NCI-H187 (cell line): ENCODE data around the gene DCXR.

Experiments
- DNase-seq, 2 experiments: peaks; one replicate each; lab custom pipeline; 2025; lab: John Stamatoyannopoulos, UW

The DCXR gene

DNA sequence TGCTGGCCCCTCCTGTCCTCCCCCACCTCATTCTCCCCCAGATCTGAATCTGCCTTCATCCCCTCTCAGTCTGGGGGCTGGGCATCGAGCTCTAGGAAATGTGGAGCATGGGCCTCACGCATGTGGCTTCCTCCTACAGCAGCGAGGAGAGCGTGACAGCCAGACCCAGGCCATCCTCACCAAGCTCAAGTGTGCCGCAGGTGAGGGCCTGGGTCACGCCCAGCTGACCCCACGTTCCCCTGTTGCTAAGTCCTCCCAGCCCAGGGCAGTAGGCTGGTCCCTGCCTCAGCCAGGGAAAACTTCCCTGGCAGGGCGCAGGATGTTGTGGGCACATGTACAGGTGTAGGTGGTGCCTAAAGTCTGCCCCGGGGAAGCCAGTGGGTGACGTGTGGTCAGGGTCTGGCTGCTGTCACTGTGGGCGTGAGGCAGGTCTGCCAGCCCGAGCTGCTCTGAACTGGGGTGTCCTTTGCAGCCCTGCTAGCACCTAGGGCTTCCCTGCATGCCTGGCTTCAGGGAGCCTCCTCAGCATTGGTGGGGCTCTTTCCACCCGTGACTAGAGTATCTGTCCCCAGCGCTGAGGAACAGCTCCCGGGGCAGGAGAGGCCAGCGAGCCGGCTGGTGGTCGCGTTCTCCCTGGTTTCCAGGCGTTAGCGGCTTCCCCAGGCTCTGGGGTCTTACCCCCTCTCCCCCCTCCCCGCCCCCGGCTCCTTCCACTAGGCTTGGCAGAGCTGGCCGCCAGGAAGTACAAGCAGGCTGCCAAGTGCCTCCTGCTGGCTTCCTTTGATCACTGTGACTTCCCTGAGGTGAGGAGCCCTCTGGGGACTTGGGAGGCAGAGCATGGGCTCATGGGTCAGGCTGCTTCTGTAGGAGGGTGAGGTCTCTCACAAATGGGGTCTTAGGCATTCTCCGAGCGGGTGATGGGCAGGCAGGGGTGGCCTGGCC is 17.8 kb upstream of the DCXR start:
- no peak for DNase-seq

DNA sequence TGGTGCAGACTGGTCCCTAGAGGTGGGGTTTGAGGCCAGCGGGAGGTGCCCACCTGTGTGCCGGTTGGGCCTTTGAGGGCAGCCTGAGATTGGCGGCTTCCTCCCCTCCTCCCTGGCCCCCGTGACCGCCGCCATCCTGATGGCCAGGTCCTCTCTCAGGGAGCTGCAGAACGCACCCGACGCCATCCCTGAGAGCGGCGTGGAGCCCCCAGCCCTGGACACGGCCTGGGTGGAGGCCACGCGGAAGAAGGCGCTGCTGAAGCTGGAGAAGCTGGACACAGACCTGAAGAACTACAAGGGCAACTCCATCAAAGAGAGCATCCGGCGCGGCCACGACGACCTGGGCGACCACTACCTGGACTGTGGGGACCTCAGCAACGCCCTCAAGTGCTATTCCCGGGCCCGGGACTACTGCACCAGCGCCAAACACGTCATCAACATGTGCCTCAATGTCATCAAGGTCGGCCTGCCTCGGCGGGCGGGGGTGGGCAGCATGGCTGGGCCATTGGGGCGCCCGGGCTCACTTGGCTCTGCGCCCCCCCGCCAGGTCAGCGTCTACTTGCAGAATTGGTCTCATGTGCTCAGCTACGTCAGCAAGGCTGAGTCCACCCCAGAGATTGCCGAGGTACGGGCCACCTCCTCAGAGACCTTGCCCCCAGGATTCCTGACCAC is 17.0 kb upstream of the DCXR start:
- no peak for DNase-seq

DNA sequence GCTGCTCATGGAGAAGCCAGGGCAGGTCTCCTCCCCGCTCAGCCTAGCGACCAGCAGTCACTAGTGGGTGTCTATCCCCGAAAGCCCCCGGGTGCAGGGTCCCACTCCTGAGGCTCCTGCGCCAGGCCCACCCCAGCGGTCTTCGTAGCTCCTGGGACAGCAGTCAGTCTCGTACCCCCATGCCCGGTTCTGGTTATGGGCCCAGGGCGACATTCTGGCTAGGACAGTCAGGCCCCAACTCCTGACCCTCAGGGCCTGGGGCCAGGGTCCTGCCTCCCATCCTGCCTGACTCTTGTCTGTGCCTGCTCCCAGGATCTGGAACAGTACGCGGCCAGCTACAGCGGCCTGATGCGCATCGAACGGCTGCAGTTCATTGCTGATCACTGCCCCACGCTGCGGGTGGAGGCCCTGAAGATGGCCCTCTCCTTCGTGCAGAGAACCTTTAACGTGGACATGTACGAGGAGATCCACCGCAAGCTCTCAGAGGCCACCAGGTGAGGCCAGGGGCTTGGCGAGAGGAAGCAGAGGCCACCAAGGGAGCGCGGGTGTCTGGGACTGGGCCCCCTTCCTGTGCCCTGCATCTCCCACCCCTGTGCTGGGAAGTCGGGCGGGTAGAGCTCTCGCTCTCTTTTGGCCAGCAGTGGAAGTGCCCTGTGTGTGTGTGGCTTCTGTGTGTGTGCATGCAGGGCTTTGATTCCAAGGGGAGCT is 16.2 kb upstream of the DCXR start:
- no peak for DNase-seq

DNA sequence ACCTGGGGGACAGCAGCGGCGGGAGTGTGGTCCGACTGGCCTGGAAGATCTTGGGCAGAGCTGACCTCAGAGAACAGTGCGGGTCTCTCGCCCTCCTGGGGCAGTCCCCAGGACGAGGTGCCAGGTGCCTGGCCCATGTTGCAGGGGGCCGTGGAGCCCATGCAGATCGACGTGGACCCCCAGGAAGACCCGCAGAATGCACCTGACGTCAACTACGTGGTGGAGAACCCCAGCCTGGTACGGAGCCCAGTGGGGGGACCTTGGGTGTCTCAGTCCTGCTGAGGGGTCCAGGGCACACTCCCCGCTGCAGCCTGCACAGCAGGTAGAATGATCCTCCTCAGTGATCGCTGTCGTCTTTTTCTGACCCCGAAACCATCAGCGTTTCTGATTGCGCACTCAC is 15.6 kb upstream of the DCXR start:
- no peak for DNase-seq

DNA sequence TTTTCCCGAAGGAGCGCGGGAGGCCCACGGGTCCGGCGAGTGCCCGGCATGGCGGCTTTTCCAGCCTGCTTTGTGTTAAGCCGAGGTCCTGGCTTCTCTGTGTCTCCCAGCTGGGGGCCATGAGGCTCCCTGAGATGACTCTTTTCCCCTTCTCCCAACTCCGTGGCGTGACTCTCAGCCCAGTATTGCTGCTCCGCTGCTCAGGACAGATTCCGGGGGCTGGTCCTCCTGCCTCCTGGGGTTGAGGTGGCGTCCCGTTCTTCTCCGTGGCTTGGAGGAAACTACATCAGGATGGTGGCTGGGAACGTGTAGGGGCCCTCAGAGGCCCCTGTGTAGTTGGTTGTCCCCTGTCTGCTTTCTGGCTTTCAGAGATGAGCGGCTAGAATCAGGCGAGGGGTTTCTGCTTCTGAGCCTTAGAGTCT is 15.2 kb upstream of the DCXR start:
- DNase-seq = no peak

DNA sequence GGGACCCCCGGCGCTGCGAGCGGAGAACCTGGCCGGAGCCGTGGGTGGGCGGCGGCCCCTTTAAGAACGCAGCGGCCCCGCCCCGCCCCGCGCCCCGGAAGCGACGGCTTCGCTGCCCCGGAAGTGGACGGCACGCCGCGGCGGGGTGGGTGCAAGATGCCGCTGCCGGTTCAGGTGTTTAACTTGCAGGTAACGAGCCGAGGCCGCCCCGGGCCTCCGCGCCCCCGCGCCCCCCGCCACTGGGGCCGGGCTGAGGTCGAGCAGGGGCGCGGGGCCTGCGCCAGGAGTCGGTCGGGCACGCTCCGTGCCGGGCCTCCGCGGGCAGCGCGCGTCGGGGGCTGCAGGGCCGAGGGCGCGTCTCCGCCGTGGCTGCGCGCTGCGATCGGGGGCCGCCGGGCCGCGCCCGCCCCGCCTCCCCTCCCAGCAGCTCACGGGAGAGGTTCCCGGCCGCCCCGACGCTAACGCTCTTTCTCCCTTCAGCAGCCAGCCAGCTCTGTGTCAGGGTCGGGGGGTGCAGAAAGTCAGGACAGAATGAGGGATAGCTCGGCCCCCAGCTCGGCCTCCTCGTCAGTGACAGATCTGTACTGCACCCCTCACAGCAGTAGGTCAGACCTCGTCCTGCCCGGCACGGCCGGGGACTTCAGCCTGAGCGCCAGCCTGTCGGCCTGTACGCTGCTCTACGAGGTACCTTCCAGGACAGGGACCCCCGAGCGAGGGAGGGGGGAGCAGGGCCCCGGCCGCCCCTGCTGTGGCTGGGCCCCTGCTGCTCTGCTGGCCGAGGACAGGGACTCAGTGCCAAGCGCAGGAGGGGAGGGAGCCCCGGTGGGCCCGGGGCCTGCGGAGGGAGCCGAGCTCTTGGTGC is 14.5 kb upstream of the DCXR start, which contains the start of the genes GPS1 and RFNG:
Gene GPS1, plus strand, starts transcription at position 123 of the 862 bp plus-strand sequence. Its CDS starts 34 bp downstream, at position 157.
Gene RFNG, minus strand, starts transcription at position 36 of the 862 bp plus-strand sequence. CDS start 45 bp downstream, outside the sequence.
- peak in 1 of 2 experiments; percentile 41 for DNase-seq

DNA sequence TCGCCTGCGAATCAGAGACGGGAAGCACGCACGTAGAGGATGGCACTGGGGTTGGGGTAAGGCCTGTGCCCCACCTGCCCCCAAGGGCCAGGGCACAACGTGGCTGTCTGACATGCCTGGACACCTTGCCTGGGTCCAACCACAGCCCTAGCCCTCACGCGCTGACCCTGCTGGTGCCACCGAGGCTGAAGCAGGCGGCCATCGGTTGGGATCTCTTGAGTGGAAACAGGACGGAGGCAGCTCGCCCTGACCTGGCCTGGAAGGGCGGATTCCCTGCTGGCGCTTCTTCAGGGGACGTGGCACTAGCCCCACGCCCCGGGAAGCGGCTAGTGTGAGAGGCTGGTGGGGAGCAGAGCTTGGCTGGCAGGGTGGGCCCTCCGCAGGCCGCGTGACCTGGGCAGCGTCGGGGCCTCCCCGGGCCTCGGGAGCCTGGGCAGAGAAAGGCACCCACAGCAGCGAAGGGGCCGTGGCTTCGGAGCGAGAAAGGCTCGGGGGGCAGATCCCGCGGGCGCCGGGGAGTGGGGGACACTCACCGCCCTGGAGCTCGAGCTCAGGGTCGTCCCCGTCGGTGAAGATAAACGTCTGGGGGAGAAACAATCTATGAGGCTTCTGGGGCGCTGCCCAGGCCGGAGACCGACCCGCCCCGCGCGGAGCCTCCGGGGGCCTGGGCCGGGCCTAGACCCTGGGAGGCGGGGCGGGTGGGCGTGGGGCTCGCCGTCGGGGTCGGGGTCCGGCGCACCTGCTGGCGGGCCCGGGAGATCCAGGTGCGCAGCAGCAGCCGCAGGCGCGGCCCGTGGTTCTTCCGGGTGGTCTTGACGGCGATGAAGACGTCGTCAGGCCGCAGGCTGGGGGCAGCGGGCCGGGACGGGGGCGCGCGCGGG is 13.5 kb upstream of the DCXR start:
- DNase-seq = no peak

DNA sequence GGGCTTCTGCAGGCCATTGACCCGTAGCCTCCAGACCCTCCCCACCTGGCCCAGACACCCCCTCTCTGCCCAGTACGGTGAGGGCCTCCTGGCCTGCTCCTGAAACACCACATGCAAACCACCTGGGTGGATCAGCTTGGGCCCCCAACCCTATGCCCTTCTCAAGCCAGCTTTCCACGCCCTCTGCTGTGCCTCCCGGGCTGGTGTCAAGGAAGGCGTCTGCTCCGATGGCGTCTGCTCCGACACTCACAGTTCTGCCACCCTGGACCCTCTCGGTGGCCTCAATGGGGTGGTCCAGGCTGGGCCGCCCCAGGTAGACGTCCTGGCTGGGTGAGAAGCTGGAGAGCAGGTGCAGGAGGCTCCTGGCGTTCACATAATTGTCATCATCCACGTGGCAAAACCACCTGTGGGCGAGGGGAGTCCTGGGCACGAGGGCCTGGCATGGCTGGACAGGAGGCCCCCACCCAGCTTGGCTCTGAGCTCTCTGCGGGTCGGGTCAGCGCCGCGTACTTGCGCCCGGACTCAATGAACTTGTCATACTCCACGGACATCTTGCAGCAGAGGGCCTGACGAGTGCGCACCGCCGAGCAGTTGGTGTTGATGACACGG is 12.8 kb upstream of the DCXR start:
- no peak for DNase-seq

DNA sequence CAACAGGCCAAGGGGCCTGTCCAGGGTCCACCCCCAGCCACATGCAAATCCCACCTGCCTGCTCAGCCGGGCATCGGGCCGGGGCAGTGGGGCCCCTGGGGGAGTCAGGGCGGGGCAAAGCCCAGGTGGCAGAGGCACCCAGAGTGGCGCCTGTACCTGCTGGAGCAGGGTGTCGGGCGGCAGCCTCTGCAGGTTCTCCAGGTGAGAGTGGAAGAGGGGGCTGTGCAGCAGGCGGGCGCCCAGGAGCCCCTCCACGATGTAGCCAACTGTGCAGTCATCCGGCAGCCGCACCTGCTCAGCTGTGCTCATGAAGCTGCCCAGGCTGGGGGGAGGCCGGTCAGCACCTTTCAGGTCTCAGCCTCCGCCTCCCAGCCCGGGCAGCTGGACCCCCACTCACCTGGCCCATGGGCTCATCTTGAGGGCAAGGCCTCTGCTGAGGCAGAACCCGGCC is 12.0 kb upstream of the DCXR start:
- no peak for DNase-seq

DNA sequence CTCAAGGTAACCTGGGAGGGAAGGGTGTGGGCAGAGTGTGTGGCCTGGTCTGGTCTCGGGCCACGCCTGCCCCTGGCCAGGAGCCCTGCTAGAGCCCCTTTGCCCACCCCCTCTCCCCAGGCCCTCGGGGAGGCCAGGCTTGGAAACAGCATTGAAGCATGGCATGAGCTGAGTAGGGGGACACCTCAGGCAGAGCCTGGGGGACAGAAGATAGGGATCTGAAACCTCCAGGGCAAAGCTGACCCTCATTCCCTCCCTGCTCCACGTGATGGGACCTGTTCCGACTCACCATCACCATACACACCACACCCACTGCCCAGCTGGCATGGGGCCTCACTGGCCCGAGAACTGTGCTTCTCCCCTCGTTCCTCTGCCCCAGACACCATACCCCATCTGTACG is 11.6 kb upstream of the DCXR start:
- no peak for DNase-seq

DNA sequence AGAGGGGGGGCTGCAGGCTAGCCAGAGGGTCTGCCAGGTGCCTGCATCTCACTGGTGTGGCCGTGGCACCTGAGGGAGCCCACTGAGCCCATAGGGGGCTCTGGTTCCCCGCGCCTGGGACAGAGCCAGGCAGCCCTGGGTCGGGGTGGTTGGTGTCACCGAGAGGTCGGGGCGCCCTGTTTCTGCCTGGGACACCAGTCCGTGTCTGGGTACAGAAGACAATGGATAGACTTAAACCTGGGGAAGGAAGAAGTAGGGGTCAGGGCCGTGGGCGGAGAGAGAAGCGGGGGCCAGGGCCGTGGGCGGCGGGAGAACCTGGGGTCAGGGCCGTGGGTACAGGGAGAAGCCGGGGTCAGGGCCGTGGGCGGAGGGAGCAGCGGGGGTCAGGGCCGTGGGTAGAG is 11.1 kb upstream of the DCXR start:
- no peak for DNase-seq

DNA sequence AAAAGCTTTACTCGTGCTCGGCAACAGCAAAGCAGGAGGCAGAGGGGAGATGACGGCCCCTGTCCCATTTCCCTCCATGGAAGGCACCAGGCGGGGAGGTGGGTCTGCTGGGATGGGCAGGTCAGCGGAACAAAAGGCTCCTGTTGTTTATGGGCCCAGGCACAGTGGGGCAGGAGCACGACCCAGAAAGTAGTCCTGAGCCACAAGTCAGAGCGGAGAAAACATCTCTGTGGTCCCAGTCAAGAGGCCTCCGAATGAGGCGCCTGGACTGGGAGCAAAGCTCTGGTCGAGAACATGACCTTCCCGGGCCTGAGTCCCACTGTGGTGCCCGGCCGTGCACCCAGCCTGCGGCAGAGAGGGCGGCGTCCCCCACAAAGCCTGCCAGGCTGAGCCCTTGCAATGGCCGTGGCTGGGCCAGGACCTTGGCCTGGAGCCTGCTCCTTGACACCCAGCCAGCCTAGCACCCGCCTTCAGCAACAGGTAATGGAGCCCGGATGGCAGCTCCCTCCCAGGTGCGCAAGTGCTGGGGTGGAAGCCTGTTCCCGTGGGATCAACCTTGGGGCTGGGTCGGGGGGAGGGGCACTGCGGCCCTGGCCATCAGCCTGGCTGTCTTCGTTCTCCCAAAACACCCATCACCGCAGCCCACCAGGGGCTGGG is 10.5 kb upstream of the DCXR start:
- DNase-seq = no peak

DNA sequence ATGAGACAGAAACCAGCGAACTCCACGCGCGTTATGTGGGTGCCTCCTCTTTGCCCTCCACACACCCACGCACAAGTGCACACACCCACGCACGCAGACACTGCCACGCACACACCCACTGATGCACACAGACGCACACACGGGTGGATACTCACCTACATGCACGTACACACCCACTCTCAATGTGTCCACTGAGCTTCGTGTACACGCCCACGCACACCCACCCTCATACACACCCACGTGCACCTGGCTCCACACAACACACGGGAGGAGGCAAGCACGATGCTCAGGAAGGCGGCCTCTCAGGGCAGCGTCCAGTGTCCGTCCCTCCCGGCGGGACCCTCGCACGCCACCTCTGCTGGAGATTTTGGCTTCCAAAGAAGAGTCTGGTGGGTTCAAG is 9.9 kb upstream of the DCXR start:
- DNase-seq = no peak

DNA sequence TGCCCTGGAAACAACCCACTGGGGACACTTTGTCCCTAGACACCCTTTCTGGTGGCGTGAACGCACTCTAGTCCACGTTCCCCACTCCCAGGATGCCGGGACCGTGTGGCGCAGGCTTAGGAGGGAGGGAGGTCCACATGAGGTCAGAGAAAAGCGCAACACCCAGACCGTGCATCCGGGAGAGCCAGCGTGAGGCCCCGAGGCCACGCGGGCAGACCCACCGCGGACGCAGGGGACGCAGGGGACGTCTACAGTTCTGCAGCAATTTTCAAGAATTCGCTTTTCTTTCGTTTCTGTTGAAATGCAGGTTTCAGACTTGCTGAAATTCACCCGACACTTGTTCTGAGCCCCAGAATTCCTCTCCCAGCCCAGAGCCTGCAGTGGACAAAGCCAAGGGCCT is 9.4 kb upstream of the DCXR start:
- DNase-seq = no peak

DNA sequence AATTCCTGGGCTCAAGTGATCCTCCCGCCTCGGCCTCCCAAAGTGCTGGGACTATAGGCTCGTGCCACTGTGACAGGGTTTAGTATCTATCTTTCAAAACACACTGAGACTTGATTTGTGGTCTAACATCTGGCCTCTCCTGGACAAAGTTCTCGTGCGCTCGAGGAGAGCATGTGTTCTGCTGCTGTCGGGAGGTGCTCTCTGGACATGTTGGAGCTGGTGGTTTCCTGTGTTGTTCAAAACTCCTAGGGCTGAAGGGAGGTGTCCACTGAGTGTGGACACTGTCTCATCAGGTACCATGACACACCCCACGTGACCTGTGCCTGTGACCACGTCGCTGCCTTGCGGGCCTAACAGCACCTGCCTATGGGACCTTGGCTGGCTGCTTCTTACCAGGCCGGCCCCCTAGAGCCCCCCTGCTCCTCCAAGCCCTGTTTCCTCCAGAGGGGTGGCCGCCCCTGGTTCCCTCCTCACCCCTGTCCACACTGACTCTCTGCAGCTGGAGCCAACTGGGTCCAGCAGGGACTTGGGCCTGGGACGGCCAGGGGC is 8.5 kb upstream of the DCXR start:
- DNase-seq = no peak

DNA sequence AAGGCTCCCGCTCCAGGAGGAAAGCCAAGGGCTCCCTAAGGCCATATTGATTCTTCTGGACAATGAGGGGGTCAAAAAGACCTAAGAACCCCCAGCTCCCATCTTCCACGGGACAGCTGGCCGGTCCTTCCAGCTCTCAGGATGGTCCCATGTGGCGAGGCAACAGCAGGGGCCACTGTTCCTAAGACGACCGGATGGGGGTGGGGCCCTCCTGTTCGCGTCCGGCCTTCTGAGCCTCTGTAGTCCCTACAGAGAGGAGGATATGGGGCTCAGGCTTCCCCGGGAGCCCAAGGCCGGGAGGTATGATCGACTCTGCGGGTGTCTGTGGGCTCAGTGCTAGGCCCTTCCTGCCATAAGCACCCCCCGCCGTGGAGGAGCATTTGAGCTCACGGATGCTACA is 6.0 kb upstream of the DCXR start:
- DNase-seq = no peak

DNA sequence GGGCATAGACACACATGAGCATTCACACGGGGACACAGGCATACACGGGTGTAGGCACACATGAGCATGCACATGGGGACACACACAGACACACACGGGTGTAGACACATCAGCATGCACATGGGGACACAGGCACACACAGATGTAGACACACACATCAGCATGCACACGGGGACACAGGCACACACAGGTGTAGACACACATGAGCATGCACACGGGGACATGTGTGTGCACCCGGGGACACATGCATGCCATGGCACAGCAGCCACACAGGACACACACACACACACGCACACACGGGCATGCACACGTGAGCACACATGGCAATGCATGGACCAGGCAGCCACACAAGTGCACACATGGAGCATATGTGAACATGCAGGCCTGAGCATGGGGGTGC is 5.2 kb upstream of the DCXR start:
- DNase-seq = no peak

DNA sequence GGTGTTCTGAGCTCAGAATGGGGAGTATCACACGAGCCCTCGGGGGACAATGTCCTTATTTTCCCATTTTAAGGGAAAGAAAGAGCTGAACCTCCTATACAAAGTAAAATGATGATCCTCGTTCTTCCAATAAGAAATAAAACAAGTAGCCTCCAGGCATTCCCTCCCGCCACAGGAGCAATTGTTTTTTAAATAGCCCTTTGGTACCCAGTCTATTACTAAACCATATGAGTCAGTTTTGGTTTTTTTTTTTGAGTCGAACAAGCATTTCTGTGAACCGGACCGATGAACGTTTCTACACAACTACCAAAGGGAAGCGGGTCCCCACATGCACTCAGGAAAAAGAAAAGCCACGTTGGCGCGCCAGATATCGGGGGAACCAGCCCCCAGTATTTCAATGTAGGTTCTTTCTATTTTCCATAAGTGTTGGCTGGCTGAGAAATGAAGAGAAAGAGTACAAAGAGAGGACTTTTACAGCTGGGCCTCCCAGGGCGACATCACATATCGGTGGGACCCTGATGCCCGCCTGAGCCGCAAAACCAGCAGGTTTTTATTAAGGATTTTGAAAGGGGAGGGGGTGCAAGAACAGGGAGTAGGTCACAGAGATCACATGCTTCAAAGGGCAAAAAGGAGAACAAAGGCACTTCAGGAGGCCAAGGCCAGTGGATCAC is 3.8 kb upstream of the DCXR start:
- DNase-seq = no peak
